Caco-2 (cell line): ENCODE measurements around the gene ADGRF1. TPM values are rescaled to one million over a fixed set of nuclear protein-coding genes. Genes with fewer than 3 reads are reported as not detected.

ENCODE experiments used
- BruUV-seq: library from RNA; stranded (reverse); fragments of 400-500 nt; replicated peaks from 2 replicates; lab custom pipeline; 2021; lab: Mats Ljungman, UMichigan
- CTCF ChIA-PET: fragments of 300-600 bp; sonication (Branson Sonifier 250); formaldehyde crosslinking; loops from one replicate; lab custom pipeline; 2022; ENCODE audit warnings: antibody characterized with exemption; lab: Charles Lee
- POLR2A ChIA-PET: fragments of 300-600 bp; sonication (Branson Sonifier 250); formaldehyde crosslinking; loops from one replicate; lab custom pipeline; 2022; ENCODE audit warnings: antibody characterized with exemption; lab: Charles Lee
- DNase-seq, 2 experiments: peaks; one replicate each; pipeline versions ENCODE4 v3.0.0 to v3.0.0-alpha.2; 2020 to 2022
- H3K27me3 ChIP-seq: replicated peaks from 2 replicates; pipeline ENCODE4 v1.6.0; 2011; ENCODE audit warnings: low read length; ENCODE audit not compliant: control insufficient read depth, insufficient read depth
- H3K36me3 ChIP-seq: 2 replicates; pipeline ENCODE4 v1.5.1; 2011; ENCODE audit warnings: low read length; ENCODE audit not compliant: control insufficient read depth, insufficient read depth
- H3K4me1 ChIP-seq: fragments of 250-450 bp; sonication (Bioruptor Pico); 2 replicates; pipeline ENCODE4 v1.5.1; 2020; ENCODE audit warnings: mild to moderate bottlenecking
- H3K4me3 ChIP-seq: 2 replicates; pipeline ENCODE4 v1.5.1; 2011; ENCODE audit warnings: low read depth, mild to moderate bottlenecking, control low read depth, low read length
- H3K9me3 ChIP-seq: fragments of 250-450 bp; sonication (Bioruptor Pico); 2 replicates; pipeline ENCODE4 v1.5.1; 2020; ENCODE audit warnings: mild to moderate bottlenecking, moderate library complexity
- H3K27ac Mint-ChIP-seq: one replicate; pipeline ENCODE4 v1.8.0; 2022; ENCODE audit warnings: mixed read lengths; ENCODE audit not compliant: unreplicated experiment
- H3K27me3 Mint-ChIP-seq: one replicate; pipeline ENCODE4 v1.8.0; 2022; ENCODE audit warnings: mixed read lengths; ENCODE audit not compliant: insufficient read depth, unreplicated experiment
- H3K36me3 Mint-ChIP-seq: one replicate; pipeline ENCODE4 v1.8.0; 2022; ENCODE audit warnings: mild to moderate bottlenecking, mixed read lengths; ENCODE audit not compliant: insufficient read depth, unreplicated experiment
- H3K4me1 Mint-ChIP-seq: one replicate; pipeline ENCODE4 v1.8.0; 2022; ENCODE audit warnings: low read depth, mixed read lengths; ENCODE audit not compliant: unreplicated experiment
- H3K4me3 Mint-ChIP-seq: one replicate; pipeline ENCODE4 v1.8.0; 2022; ENCODE audit warnings: mild to moderate bottlenecking, moderate library complexity, mixed read lengths; ENCODE audit not compliant: unreplicated experiment
- H3K9me3 Mint-ChIP-seq: one replicate; pipeline ENCODE4 v1.8.0; 2022; ENCODE audit warnings: mixed read lengths; ENCODE audit not compliant: unreplicated experiment
- CTCF ChIP-seq, 2 experiments: fragments of 200-600 bp in 1 of 2; IDR thresholded peaks; 1 replicate in 1 of 2; 2 replicates in 1 of 2; pipeline versions ENCODE4 v1.5.1 to v1.8.0; 2011 to 2022; ENCODE audit warnings: antibody characterized with exemption in 1 of 2, control low read depth in 1 of 2, inconsistent platforms in 1 of 2, low read depth in 1 of 2, low read length in 1 of 2, mild to moderate bottlenecking in 1 of 2, moderate library complexity in 1 of 2; ENCODE audit not compliant: insufficient read depth in 1 of 2, severe bottlenecking in 1 of 2, unreplicated experiment in 1 of 2
- intact Hi-C: fragments of 100-400 bp; cut with micrococcal nuclease; formaldehyde crosslinking; loops from one replicate; pipeline ENCODE4 v1.10.0; 2022; ENCODE audit not compliant: unreplicated experiment
- total RNA-seq: library from RNA; stranded (reverse); gene quantifications from 2 replicates; pipeline ENCODE4 v1.2.3, GENCODE V29; 2022

The ADGRF1 gene
- total RNA-seq, 1 experiment from 2014 or later: 0.52 TPM

- H3K36me3 ChIP-seq: no peaks in the 10 kb centered on the region
- CTCF ChIA-PET: interaction anchor here (1.0 kb wide), 1 partner anchor 31 kb away, joined by 3 read pairs; no protein-coding TSS in a partner anchor
- H3K27ac Mint-ChIP-seq: no peak overlapping the region
Measured at GRCh38 chr6:47016261-47016660, 25.9 kb downstream of the ADGRF1 start.

GRCh38 chr6:47014401-47014800 is 27.7 kb downstream of the ADGRF1 start:
- Histone ChIP-seq H3K4me3 (no peak overlapping the region), H3K27me3 (no peaks in the 10 kb centered on the region), H3K36me3 (no peaks in the 10 kb centered on the region), H3K4me1 (peaks cover 10% of the 10 kb centered on the region; the same call in 1 of the 2 replicates), H3K9me3 (no peaks in the 10 kb centered on the region)
- no peak for DNase-seq
- no peak overlapping the region for H3K27ac Mint-ChIP-seq
- H3K9me3 Mint-ChIP-seq: peaks cover 10% of the 10 kb centered on the region
- CTCF ChIA-PET: no interaction called here
- H3K4me3 Mint-ChIP-seq: no peak overlapping the region
- POLR2A ChIA-PET: no interaction called here
- H3K27me3 Mint-ChIP-seq: no peaks in the 10 kb centered on the region
- no peak for TF ChIP-seq CTCF (IDR thresholded peaks at IDR 0.05; ENCODE audit: insufficient read depth in 1 of 2, low read depth in 1 of 2, low read length in 1 of 2, severe bottlenecking in 1 of 2, unreplicated experiment in 1 of 2)
- H3K36me3 Mint-ChIP-seq: no peaks in the 10 kb centered on the region
- BruUV-seq: no TSS peak
- intact Hi-C loops: no loop called here
- H3K4me1 Mint-ChIP-seq: peaks cover 9% of the 10 kb centered on the region

More at GRCh38 chr6:47016261-47016660, 25.9 kb downstream of the ADGRF1 start:
- TF ChIP-seq CTCF (IDR thresholded peaks at IDR 0.05; ENCODE audit: insufficient read depth in 1 of 2, low read depth in 1 of 2, low read length in 1 of 2, severe bottlenecking in 1 of 2, unreplicated experiment in 1 of 2): no peak
- H3K9me3 Mint-ChIP-seq: peaks cover 10% of the 10 kb centered on the region
- no peak overlapping the region for H3K4me3 Mint-ChIP-seq
- no peak overlapping the region for H3K4me3 ChIP-seq
- DNase-seq: no peak
- H3K27me3 Mint-ChIP-seq: no peaks in the 10 kb centered on the region
- intact Hi-C loops: no loop called here
- H3K36me3 Mint-ChIP-seq: no peaks in the 10 kb centered on the region
- no TSS peak for BruUV-seq
- H3K4me1 Mint-ChIP-seq: peaks cover 9% of the 10 kb centered on the region
- POLR2A ChIA-PET: interaction anchor here (0.6 kb wide), 1 partner anchor 19 kb away, joined by 9 read pairs; no protein-coding TSS in a partner anchor
- no peaks in the 10 kb centered on the region for H3K9me3 ChIP-seq
- no peaks in the 10 kb centered on the region for H3K27me3 ChIP-seq
- H3K4me1 ChIP-seq: peaks cover 10% of the 10 kb centered on the region; the same call in 1 of the 2 replicates

GRCh38 chr6:47009583-47009982 is 32.5 kb downstream of the ADGRF1 start:
- Mint-ChIP-seq H3K4me1 (no peaks in the 10 kb centered on the region), H3K9me3 (peaks cover 10% of the 10 kb centered on the region), H3K27ac (no peak overlapping the region), H3K4me3 (no peak overlapping the region), H3K27me3 (no peaks in the 10 kb centered on the region), H3K36me3 (no peaks in the 10 kb centered on the region)
- no peak for TF ChIP-seq CTCF (IDR thresholded peaks at IDR 0.05; ENCODE audit: insufficient read depth in 1 of 2, low read depth in 1 of 2, low read length in 1 of 2, severe bottlenecking in 1 of 2, unreplicated experiment in 1 of 2)
- no peaks in the 10 kb centered on the region for H3K9me3 ChIP-seq
- H3K4me3 ChIP-seq: no peak overlapping the region
- POLR2A ChIA-PET: no interaction called here
- DNase-seq: no peak
- CTCF ChIA-PET: no interaction called here
- intact Hi-C loops: no loop called here
- BruUV-seq: no TSS peak
- H3K36me3 ChIP-seq: no peaks in the 10 kb centered on the region
- H3K27me3 ChIP-seq: no peaks in the 10 kb centered on the region
- no peaks in the 10 kb centered on the region for H3K4me1 ChIP-seq
